GM12872 (cell line): Measurements from ENCODE around the gene NTNG2.

Experiments used
- TF ChIP-seq, protein P1 (sequence below): IDR thresholded peaks from 3 replicates; pipeline ENCODE4 v1.5.1; 2011; ENCODE audit warnings: low read depth, mild to moderate bottlenecking, low read length, moderate library complexity; ENCODE audit not compliant: insufficient read depth

Gene NTNG2

DNA sequence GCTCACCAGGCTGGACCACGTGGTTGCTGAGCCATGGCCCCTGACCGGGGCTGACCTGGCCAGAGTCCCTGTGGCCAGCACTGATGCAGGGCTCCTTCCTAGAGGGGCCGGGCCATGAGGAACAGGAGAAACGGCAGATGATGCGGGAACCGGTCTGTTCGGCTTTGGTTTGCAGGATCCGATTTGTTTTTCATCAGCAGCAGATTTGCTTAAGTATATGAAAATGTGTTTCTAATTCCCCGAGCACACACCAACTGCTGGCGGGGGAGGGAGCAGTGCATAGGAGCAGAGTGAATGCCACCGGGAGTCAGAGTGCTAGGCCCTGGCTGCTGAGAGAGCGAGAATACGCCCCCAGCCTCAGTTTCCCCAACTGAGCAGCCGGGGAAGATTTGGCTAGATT lies 13.6 kb downstream of the NTNG2 start:
- TF ChIP-seq, protein P1, sequence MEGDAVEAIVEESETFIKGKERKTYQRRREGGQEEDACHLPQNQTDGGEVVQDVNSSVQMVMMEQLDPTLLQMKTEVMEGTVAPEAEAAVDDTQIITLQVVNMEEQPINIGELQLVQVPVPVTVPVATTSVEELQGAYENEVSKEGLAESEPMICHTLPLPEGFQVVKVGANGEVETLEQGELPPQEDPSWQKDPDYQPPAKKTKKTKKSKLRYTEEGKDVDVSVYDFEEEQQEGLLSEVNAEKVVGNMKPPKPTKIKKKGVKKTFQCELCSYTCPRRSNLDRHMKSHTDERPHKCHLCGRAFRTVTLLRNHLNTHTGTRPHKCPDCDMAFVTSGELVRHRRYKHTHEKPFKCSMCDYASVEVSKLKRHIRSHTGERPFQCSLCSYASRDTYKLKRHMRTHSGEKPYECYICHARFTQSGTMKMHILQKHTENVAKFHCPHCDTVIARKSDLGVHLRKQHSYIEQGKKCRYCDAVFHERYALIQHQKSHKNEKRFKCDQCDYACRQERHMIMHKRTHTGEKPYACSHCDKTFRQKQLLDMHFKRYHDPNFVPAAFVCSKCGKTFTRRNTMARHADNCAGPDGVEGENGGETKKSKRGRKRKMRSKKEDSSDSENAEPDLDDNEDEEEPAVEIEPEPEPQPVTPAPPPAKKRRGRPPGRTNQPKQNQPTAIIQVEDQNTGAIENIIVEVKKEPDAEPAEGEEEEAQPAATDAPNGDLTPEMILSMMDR, result no peak

- TF ChIP-seq, protein P1, result no peak
These were observed 14.5 kb downstream of the NTNG2 start for GRCh38 chr9:132176338-132176737.

GRCh38 chr9:132181796-132182313 lies 20.0 kb downstream of the NTNG2 start:
- TF ChIP-seq, protein P1, result no peak

DNA sequence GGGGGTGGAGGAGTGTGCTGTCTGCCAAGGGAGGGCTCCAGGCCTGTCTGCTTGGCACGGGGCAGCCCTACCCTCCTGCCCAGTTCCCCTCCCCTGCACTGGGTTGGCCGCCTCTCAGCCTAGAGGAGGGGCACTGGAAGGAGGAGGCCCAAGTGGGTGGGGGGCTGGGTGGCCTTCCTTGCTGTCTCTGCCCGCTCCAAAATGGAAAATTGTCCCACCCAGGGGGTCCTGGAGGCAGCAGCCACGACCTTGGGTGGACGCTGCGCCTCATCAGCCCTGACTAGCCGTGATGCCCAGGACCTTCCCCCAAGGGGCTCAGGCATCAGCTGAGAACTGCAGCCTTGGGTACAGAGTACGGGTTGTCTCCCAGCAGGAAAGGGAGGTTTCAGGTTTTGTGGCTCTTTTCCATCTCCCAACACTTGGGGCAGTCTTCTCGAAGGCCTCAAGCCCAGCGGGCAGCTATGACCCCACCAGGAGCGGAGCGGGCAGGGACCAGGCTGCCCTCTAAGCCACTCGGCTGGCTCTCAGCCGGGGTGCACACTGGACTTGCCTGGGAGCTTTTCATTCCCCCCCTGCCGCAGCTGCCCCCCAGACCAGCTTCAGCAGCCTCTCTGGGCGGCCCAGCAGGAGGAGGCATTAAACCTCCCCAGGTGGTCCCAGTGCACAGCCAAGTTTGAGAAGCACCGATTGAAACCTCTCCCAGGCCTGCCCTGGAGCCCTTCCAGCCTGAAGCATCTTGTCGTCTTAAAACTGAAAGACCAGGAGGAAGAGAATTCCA lies 20.6 kb downstream of the NTNG2 start:
- TF ChIP-seq, protein P1, result no peak

GRCh38 chr9:132183134-132183533 lies 21.3 kb downstream of the NTNG2 start:
- TF ChIP-seq, protein P1, result no peak

- TF ChIP-seq, protein P1, result no peak
These were observed 21.9 kb downstream of the NTNG2 start for GRCh38 chr9:132183715-132184114.

DNA sequence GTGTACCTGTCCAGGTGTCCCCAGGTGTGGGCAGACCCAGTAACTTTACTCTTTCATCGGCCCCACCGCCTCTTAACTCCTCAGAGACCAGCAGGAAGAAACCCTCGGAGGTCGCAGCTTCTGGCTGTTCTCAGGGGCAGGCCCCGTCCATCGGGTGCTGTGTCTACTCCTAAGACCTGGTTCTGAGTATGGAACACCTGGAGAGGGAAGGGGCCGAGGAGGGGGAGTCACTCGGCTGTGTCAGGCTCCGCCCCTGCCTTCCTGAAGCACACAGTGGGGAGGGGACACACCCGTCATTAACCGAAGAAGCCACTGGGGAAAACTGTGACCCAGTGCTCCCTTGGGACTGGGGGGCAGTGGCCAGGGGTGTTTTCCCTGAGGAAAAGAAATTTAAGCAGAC lies 22.3 kb downstream of the NTNG2 start:
- TF ChIP-seq, protein P1, result no peak
